ENCODE results near the gene BRD2.

BRD2 gene

DNA sequence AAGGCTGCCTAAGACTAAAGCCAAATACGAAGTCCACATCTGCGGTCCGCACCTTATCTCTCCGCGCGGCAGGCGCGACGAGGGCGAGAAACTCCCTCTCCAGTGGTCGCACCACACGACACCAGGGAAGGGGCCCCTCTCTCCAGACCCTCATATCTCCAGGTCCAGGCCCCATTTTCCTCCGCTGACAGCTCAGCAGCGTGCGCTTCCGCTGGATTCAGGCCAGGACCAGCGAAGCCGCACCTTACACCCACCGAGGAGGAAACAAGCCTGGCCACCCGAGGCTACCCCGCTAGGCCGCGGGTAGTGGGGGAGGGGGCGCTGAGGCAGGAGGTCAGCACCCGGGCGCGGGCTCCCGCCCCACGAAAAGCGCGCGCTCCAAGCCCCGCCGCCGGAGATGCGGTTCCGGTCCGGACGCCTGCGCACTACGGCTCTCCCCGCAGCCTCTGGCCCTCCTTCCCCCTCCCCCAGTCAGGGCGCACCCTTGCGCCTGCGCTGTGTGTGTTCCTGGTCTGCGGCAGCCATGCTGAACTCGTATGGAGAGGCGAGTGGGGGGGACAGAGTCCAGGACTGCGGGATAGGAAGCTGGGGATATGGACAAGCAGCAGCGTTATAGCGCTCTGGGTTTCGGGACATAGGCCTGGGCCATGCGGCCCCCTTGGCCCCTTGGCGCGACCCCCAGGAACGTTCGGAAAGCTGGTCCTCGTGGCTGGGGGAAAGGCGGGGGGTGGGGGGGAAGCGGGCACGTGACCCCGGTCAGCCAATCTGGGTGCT is at the start of gene BRD2:
TSS of gene BRD2 (plus strand) at position 502 of the 774 bp plus-strand sequence. CDS start 4,305 bp downstream, outside the sequence.
- Histone ChIP-seq H3K4me1 (ENCODE audit: insufficient read depth, poor library complexity, severe bottlenecking) (no peaks in the 10 kb centered on the region), H3K27me3 (ENCODE audit: insufficient read depth, poor library complexity, severe bottlenecking) (no peaks in the 10 kb centered on the region), H3K9me3 (ENCODE audit: severe bottlenecking) (no peaks in the 10 kb centered on the region), H3K27ac (ENCODE audit: poor library complexity, severe bottlenecking) (peak within 1 kb of the TSS; percentile 99), H3K4me3 (ENCODE audit: severe bottlenecking) (peak within 1 kb of the TSS; percentile 54), H3K36me3 (ENCODE audit: low read depth) (peaks cover 26% of the 10 kb centered on the region)
- peak; percentile 95 for DNase-seq (ENCODE audit: low spot score)
- peak; percentile 28 for ATAC-seq (ENCODE audit: low read depth)
- TF ChIP-seq, protein P1, sequence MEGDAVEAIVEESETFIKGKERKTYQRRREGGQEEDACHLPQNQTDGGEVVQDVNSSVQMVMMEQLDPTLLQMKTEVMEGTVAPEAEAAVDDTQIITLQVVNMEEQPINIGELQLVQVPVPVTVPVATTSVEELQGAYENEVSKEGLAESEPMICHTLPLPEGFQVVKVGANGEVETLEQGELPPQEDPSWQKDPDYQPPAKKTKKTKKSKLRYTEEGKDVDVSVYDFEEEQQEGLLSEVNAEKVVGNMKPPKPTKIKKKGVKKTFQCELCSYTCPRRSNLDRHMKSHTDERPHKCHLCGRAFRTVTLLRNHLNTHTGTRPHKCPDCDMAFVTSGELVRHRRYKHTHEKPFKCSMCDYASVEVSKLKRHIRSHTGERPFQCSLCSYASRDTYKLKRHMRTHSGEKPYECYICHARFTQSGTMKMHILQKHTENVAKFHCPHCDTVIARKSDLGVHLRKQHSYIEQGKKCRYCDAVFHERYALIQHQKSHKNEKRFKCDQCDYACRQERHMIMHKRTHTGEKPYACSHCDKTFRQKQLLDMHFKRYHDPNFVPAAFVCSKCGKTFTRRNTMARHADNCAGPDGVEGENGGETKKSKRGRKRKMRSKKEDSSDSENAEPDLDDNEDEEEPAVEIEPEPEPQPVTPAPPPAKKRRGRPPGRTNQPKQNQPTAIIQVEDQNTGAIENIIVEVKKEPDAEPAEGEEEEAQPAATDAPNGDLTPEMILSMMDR (IDR thresholded peaks at IDR 0.05; ENCODE audit: poor library complexity, severe bottlenecking), result no peak

DNA sequence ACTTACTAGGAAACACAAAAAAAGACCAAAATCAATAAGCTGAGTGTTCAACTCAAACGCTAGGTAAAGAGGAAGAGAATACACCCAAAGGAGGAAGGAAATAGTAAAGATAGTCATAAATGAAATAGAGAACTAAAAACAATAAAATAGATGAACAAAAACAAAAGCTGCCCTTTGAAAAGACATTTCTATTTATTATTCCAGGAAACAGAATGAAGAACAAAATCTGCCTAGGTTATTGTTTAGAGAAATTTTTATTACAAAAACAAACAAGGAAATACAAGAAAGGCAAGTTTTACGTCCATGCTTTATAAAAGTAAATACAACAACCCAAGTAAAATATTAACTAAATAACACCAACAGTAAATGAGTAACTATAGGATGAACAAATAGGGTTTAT is 47.7 kb upstream of the BRD2 start:
- Histone ChIP-seq H3K4me3 (ENCODE audit: severe bottlenecking) (no peak overlapping the region), H3K27ac (ENCODE audit: poor library complexity, severe bottlenecking) (no peak overlapping the region), H3K36me3 (ENCODE audit: low read depth) (no peaks in the 10 kb centered on the region), H3K27me3 (ENCODE audit: insufficient read depth, poor library complexity, severe bottlenecking) (peaks cover 31% of the 10 kb centered on the region), H3K4me1 (ENCODE audit: insufficient read depth, poor library complexity, severe bottlenecking) (no peaks in the 10 kb centered on the region), H3K9me3 (ENCODE audit: severe bottlenecking) (no peaks in the 10 kb centered on the region)
- DNase-seq (ENCODE audit: low spot score), result no peak
- TF ChIP-seq, protein P1 (IDR thresholded peaks at IDR 0.05; ENCODE audit: poor library complexity, severe bottlenecking), result no peak
- no peak for ATAC-seq (ENCODE audit: low read depth)

GRCh38 chr6:32922083-32922482 is 46.3 kb upstream of the BRD2 start:
- DNase-seq (ENCODE audit: low spot score) (no peak), ATAC-seq (ENCODE audit: low read depth) (no peak)
- TF ChIP-seq, protein P1 (IDR thresholded peaks at IDR 0.05; ENCODE audit: poor library complexity, severe bottlenecking), result no peak

GRCh38 chr6:32931211-32931610 is 37.2 kb upstream of the BRD2 start:
- ATAC-seq (ENCODE audit: low read depth), result no peak
- no peak overlapping the region for H3K27ac ChIP-seq (ENCODE audit: poor library complexity, severe bottlenecking)

More at GRCh38 chr6:32922083-32922482, 46.3 kb upstream of the BRD2 start:
- Histone ChIP-seq H3K4me3 (ENCODE audit: severe bottlenecking) (no peak overlapping the region), H3K9me3 (ENCODE audit: severe bottlenecking) (no peaks in the 10 kb centered on the region), H3K4me1 (ENCODE audit: insufficient read depth, poor library complexity, severe bottlenecking) (no peaks in the 10 kb centered on the region), H3K27ac (ENCODE audit: poor library complexity, severe bottlenecking) (no peak overlapping the region), H3K27me3 (ENCODE audit: insufficient read depth, poor library complexity, severe bottlenecking) (peaks cover 31% of the 10 kb centered on the region), H3K36me3 (ENCODE audit: low read depth) (no peaks in the 10 kb centered on the region)

More at GRCh38 chr6:32931211-32931610, 37.2 kb upstream of the BRD2 start:
- Histone ChIP-seq H3K9me3 (ENCODE audit: severe bottlenecking) (no peaks in the 10 kb centered on the region), H3K4me3 (ENCODE audit: severe bottlenecking) (no peak overlapping the region), H3K27me3 (ENCODE audit: insufficient read depth, poor library complexity, severe bottlenecking) (peaks cover 6% of the 10 kb centered on the region), H3K36me3 (ENCODE audit: low read depth) (no peaks in the 10 kb centered on the region), H3K4me1 (ENCODE audit: insufficient read depth, poor library complexity, severe bottlenecking) (no peaks in the 10 kb centered on the region)
- TF ChIP-seq, protein P1 (IDR thresholded peaks at IDR 0.05; ENCODE audit: poor library complexity, severe bottlenecking), result no peak
- DNase-seq (ENCODE audit: low spot score), result no peak

Data from RWPE2 (cell line).